ENCODE measurements around the gene NTNG2. TPM values are rescaled to one million over a fixed set of nuclear protein-coding genes. Genes with fewer than 3 reads are reported as not detected.
A peak's percentile ranks its signal among the peaks of the same experiment; 100 is the strongest.

Gene NTNG2
- total and polyA plus RNA-seq, 2 of the 13 experiments (the other 11 are each of a cell fraction or from before 2014, with no cell fraction given): 0.02 to 0.36 TPM

- Histone ChIP-seq H3K9ac (ENCODE audit: insufficient read depth, low read depth, low read length) (no peak overlapping the region), H3K36me3 (replicated peaks in 1 of 2; ENCODE audit: control insufficient read depth in 1 of 2, insufficient read depth in 2 of 2, low read length in 2 of 2) (no peaks in the 10 kb centered on the region), H3K27me3 (ENCODE audit: control insufficient read depth in 1 of 2, insufficient read depth in 2 of 2, low read length in 2 of 2) (peaks cover 7 to 89% of the 10 kb centered on the region in 2 experiments), H3K4me1 (ENCODE audit: insufficient read depth, low read length) (no peaks in the 10 kb centered on the region), H4K20me1 (ENCODE audit: insufficient read depth, low read length) (0 out of 2 replicates have a peak, but pooled peaks cover 7% of the 10 kb centered on the region), H3K4me3 (replicated peaks in 1 of 3; ENCODE audit: insufficient read depth in 1 of 3, low read depth in 2 of 3, low read length in 3 of 3) (no peak overlapping the region), H2AFZ (ENCODE audit: low read length) (no peak overlapping the region), H3K4me2 (ENCODE audit: low read depth, low read length) (no peak overlapping the region), H3K27ac (ENCODE audit: extremely low read length, insufficient read depth, low read length) (no peak overlapping the region), H3K9me3 (ENCODE audit: low read length) (no peaks in the 10 kb centered on the region), H3K79me2 (ENCODE audit: insufficient read depth, low read length) (no peaks in the 10 kb centered on the region)
- WGBS (ENCODE audit: low lambda C conversion rate): 10% methylated on average over 3 of the region's 3 CpGs
- ATAC-seq (no peak), FAIRE-seq (no peak), DNase-seq (ENCODE audit: low spot score) (no peak)
- BruUV-seq (replicated peaks): no TSS peak
- 0 out of 2 replicates have a peak, but pooled peaks have one; percentile 0 for TF ChIP-seq EZH2 (conservative IDR thresholded peaks at IDR 0.05; ENCODE audit: low read depth, low read length)
- TF ChIP-seq ZNF256 (CRISPR knock-in tag; conservative IDR thresholded peaks at IDR 0.05): no peak
- no peak for TF ChIP-seq RARG (CRISPR knock-in tag; IDR thresholded peaks at IDR 0.05; ENCODE audit: low read depth)
- TF ChIP-seq TBX3 (IDR thresholded peaks at IDR 0.05; ENCODE audit: borderline replicate concordance): no peak
- TF ChIP-seq HMG20A (CRISPR knock-in tag; IDR thresholded peaks at IDR 0.05; ENCODE audit: borderline replicate concordance): no peak
- no peak for TF ChIP-seq ZNF263 (CRISPR knock-in tag; IDR thresholded peaks at IDR 0.05)
- in situ Hi-C loops (cut with HindIII; ENCODE audit: extremely low pct_ligation_motif_present, low pct_unique_long_range_greater_than_20kb): no loop called here
- POLR2A ChIA-PET: no interaction called here
- intact Hi-C loops (cut with micrococcal nuclease; ENCODE audit: unreplicated experiment): no loop called here
- CTCF ChIA-PET (ENCODE audit: low intra/inter-chr PET ratio, low total read pairs): no interaction called here
Measured at GRCh38 chr9:132155568-132155895, 6.3 kb upstream of the NTNG2 start.

- ChIA-PET POLR2A (no interaction called here), CTCF (ENCODE audit: low intra/inter-chr PET ratio, low total read pairs) (no interaction called here)
- no peak for TF ChIP-seq RXRB (CRISPR knock-in tag; IDR thresholded peaks at IDR 0.05; ENCODE audit: borderline replicate concordance)
- no peak for TF ChIP-seq ZBTB7B (CRISPR knock-in tag; IDR thresholded peaks at IDR 0.05)
- no peak for TF ChIP-seq ZNF704 (CRISPR knock-in tag; IDR thresholded peaks at IDR 0.05; ENCODE audit: borderline replicate concordance)
- TF ChIP-seq SIN3A (IDR thresholded peaks at IDR 0.05; ENCODE audit: borderline replicate concordance, low read depth, low read length): no peak
- TF ChIP-seq ZFP62 (CRISPR knock-in tag; IDR thresholded peaks at IDR 0.05): no peak
- no peak for TF ChIP-seq ZFAT (CRISPR knock-in tag; conservative IDR thresholded peaks at IDR 0.05)
- TF ChIP-seq FIP1L1 (IDR thresholded peaks at IDR 0.05; ENCODE audit: borderline replicate concordance, insufficient read depth, low read depth, low read length): no peak
- Histone ChIP-seq H3K4me3 (replicated peaks in 1 of 3; ENCODE audit: insufficient read depth in 1 of 3, low read depth in 2 of 3, low read length in 3 of 3) (no peak overlapping the region), H3K4me1 (ENCODE audit: insufficient read depth, low read length) (no peaks in the 10 kb centered on the region), H2AFZ (ENCODE audit: low read length) (no peak overlapping the region), H3K4me2 (ENCODE audit: low read depth, low read length) (no peak overlapping the region), H3K79me2 (ENCODE audit: insufficient read depth, low read length) (no peaks in the 10 kb centered on the region), H3K27ac (ENCODE audit: extremely low read length, insufficient read depth, low read length) (no peak overlapping the region), H3K36me3 (replicated peaks in 1 of 2; ENCODE audit: control insufficient read depth in 1 of 2, insufficient read depth in 2 of 2, low read length in 2 of 2) (no peaks in the 10 kb centered on the region), H3K27me3 (ENCODE audit: control insufficient read depth in 1 of 2, insufficient read depth in 2 of 2, low read length in 2 of 2) (peaks cover 7 to 93% of the 10 kb centered on the region in 2 experiments), H4K20me1 (ENCODE audit: insufficient read depth, low read length) (0 out of 2 replicates have a peak, but pooled peaks cover 7% of the 10 kb centered on the region), H3K9me3 (ENCODE audit: low read length) (no peaks in the 10 kb centered on the region), H3K9ac (ENCODE audit: insufficient read depth, low read depth, low read length) (no peak overlapping the region)
- ATAC-seq (no peak), FAIRE-seq (no peak), DNase-seq (ENCODE audit: low spot score) (no peak)
- WGBS (ENCODE audit: low lambda C conversion rate): no CpG with 5 or more reads among the region's 5 CpGs
- in situ Hi-C loops (cut with HindIII; ENCODE audit: extremely low pct_ligation_motif_present, low pct_unique_long_range_greater_than_20kb) (no loop called here), intact Hi-C loops (cut with micrococcal nuclease; ENCODE audit: unreplicated experiment) (no loop called here)
- no TSS peak for BruUV-seq (replicated peaks)
Measured at GRCh38 chr9:132156262-132156661, 5.6 kb upstream of the NTNG2 start.

All from HepG2 (cell line).